ENCODE results near the gene SPATA3.
A peak's percentile ranks its signal among the peaks of the same experiment; 100 is the strongest.

The SPATA3 gene

GRCh38 chr2:230995821-230996220, at the start of gene SPATA3:
Gene SPATA3, plus strand, starts transcription at chr2:230996121. Its CDS starts 113 bp downstream, at chr2:230996234.
- Mint-ChIP-seq H3K27me3 (ENCODE audit: low read depth) (peaks cover 57% of the 10 kb centered on the region), H3K4me1 (ENCODE audit: low read depth) (no peaks in the 10 kb centered on the region), H3K27ac (no peak within 1 kb of the TSS), H3K36me3 (ENCODE audit: low read depth) (no peaks in the 10 kb centered on the region), H3K4me3 (no peak within 1 kb of the TSS), H3K9me3 (no peaks in the 10 kb centered on the region)

DNA sequence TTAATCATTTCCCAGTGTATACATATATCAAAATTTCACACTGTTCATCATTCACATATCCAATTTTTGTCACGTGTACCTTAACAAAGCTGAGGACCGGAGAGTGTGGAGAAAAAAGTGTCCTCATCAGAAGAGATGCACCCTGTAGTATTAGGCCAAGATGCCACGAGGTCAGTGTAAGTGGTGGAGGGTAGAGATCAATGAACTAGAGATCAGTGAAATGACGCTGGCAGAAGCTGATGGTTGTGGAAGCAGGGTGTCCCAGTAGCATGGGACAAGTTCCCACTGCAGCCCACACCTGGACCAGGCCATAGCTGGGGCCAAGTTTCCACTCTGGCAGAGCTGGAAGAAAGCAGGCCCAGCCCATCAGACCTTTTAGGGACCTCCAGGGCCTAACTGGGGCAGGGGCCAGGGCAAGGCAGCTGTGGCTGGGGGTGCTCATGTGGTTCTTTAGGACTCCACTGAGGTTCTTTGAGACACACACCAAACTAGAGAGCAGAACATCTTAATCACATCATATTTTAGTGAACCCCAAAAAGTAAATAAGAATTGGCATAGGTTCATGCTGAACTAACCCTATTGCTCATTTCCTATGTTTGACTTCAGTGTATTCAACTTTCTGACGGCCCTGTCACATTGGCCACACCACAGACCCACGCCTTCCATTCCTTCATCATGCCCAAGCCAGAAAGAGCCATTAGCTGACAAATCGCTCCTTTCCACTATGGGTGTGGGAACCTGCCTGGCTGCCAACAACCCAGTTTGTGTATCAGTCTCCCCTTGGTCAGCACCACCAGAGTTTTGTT, 49.3 kb upstream of the SPATA3 start:
- Mint-ChIP-seq H3K27me3 (ENCODE audit: low read depth) (peaks cover 46% of the 10 kb centered on the region), H3K4me1 (ENCODE audit: low read depth) (peaks cover 3% of the 10 kb centered on the region), H3K4me3 (no peak overlapping the region), H3K9me3 (no peaks in the 10 kb centered on the region), H3K36me3 (ENCODE audit: low read depth) (no peaks in the 10 kb centered on the region), H3K27ac (no peak overlapping the region)

GRCh38 chr2:230947235-230947576, 48.7 kb upstream of the SPATA3 start:
- Mint-ChIP-seq H3K36me3 (ENCODE audit: low read depth) (no peaks in the 10 kb centered on the region), H3K4me1 (ENCODE audit: low read depth) (peaks cover 3% of the 10 kb centered on the region), H3K27me3 (ENCODE audit: low read depth) (peaks cover 42% of the 10 kb centered on the region), H3K4me3 (no peak overlapping the region), H3K27ac (no peak overlapping the region), H3K9me3 (no peaks in the 10 kb centered on the region)

- Mint-ChIP-seq H3K27ac (no peak overlapping the region), H3K36me3 (ENCODE audit: low read depth) (no peaks in the 10 kb centered on the region), H3K9me3 (no peaks in the 10 kb centered on the region), H3K4me1 (ENCODE audit: low read depth) (peaks cover 3% of the 10 kb centered on the region), H3K27me3 (ENCODE audit: low read depth) (peaks cover 46% of the 10 kb centered on the region), H3K4me3 (no peak overlapping the region)
Observed at GRCh38 chr2:230947908-230948365, 48.0 kb upstream of the SPATA3 start.

DNA sequence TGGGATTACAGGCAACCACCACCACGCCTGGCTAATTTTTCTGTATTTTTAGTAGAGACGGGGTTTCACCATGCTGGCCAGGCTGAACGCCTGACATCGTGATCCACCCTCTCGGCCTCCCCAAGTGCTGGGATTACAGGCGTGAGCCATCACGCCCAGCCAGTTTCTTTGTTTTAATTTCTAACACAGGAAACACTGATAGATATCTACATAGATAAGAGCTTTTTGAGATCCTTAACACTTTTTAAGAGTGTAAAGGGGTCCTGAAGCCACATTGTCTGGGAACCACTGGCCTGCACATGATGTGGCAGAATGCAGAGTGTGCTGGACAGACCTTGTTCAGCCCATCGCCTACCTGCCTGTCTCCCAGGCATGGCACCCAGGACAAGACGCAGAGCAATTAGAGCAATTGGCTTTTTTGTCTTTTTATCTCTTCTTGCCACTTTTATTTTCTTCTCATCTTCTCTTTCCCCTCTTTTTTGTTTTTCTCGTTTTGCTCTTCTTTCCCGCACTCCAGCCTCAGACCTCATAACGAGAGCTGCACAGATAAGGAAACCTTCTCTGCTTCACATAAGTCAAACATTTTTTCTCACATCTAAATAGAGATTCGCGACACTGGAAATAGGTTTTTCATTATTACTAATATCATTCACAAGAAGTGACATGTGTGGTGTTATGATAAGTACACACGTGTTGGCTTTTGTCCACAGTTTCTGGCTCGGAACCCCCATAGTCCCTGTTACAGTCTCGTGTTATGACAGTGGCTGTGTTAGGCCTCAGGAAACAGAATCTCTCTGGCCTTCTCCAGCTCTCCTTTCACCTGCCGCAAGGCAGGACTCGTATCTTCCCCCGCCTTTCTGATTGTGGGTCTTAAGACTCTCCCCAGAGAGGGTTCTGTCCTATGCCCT, 45.7 kb upstream of the SPATA3 start:
- Mint-ChIP-seq H3K27me3 (ENCODE audit: low read depth) (peaks cover 49% of the 10 kb centered on the region), H3K9me3 (no peaks in the 10 kb centered on the region), H3K36me3 (ENCODE audit: low read depth) (no peaks in the 10 kb centered on the region), H3K27ac (no peak overlapping the region), H3K4me3 (no peak overlapping the region), H3K4me1 (ENCODE audit: low read depth) (no peaks in the 10 kb centered on the region)

DNA sequence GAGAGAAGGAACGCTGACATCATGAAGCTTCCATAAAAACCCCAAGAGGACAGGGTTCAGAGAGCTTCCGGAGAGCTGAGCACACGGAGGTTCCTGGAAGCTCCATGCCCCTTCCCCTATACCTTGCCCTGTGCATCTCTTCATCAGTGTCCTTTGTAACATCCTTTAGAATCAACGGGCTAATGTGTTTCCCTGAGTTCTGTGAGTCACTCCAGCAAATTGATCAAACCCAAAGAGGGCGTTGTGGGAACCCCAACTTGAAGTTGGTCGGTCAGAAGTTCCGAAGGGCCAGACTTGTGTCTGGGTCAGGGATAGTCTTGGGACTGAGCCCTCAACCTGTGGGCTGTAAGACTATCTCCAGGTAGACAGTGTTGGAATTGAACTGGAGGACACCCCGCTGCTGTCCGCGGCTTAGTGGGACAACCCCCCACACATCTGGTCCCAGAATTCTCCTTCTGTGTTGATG, 45.0 kb upstream of the SPATA3 start:
- Mint-ChIP-seq H3K27me3 (ENCODE audit: low read depth) (peaks cover 48% of the 10 kb centered on the region), H3K36me3 (ENCODE audit: low read depth) (no peaks in the 10 kb centered on the region), H3K4me1 (ENCODE audit: low read depth) (no peaks in the 10 kb centered on the region), H3K4me3 (no peak overlapping the region), H3K9me3 (no peaks in the 10 kb centered on the region), H3K27ac (no peak overlapping the region)

DNA sequence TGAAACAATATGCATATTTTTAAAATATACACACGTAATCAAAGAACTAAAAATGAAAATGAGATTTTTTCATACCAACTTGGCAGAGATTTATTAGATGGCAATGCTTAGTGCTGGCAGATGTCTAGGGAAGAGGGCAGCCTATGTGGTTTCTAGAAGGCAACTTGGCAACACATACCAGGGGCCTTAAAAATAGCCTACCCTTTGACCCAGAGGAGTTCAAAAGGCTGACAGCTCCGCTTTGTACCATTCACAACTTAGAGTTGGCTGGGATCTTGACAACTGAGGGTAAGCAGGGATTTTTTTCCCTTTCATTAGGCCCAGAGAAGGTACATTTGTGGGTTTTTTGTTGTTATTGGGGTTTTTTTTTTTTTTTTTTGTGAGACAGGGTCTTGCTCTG, 44.5 kb upstream of the SPATA3 start:
- H3K27me3 Mint-ChIP-seq (ENCODE audit: low read depth): peaks cover 45% of the 10 kb centered on the region
- no peaks in the 10 kb centered on the region for H3K4me1 Mint-ChIP-seq (ENCODE audit: low read depth)
- H3K27ac Mint-ChIP-seq: no peak overlapping the region
- no peaks in the 10 kb centered on the region for H3K9me3 Mint-ChIP-seq
- H3K4me3 Mint-ChIP-seq: no peak overlapping the region
- H3K36me3 Mint-ChIP-seq (ENCODE audit: low read depth): no peaks in the 10 kb centered on the region

DNA sequence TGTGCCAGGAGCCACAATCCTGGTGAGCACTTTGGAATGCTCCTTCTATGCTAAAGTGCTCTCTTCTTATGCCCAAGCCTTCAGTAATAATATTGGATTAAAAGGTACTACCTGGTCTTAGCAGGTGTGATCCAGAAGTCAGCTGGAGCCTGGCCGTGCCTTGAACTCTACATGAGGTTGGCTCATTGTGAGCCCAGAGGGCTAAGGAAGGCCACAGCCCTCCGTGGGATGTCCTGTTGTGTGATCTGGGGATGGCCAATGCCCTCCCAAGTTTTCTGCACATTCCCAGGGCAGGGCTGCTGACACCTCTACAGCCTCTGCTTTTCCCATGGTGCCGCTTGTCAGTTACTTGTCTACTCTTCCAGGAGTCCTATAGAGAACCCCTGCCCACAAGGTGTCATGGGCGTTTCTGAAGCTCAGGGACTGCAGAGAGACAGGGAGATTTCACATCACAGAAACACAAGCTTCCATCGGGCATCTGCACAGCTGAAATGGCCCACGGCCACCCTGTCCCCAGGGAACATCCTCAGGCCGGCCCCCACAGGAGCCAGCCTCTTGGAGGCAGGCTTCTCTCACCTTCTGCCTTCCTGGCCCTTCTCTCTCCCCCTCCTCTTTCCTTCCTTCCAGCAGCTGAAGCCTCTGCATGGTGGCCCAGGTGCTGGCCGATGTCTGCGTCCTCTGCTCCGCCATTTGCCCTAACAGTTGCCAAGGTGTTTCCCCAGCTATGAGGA, 43.5 kb upstream of the SPATA3 start:
- Mint-ChIP-seq H3K4me3 (no peak overlapping the region), H3K36me3 (ENCODE audit: low read depth) (peaks cover 2% of the 10 kb centered on the region), H3K4me1 (ENCODE audit: low read depth) (peaks cover 7% of the 10 kb centered on the region), H3K9me3 (no peaks in the 10 kb centered on the region), H3K27ac (no peak overlapping the region), H3K27me3 (ENCODE audit: low read depth) (peaks cover 55% of the 10 kb centered on the region)

DNA sequence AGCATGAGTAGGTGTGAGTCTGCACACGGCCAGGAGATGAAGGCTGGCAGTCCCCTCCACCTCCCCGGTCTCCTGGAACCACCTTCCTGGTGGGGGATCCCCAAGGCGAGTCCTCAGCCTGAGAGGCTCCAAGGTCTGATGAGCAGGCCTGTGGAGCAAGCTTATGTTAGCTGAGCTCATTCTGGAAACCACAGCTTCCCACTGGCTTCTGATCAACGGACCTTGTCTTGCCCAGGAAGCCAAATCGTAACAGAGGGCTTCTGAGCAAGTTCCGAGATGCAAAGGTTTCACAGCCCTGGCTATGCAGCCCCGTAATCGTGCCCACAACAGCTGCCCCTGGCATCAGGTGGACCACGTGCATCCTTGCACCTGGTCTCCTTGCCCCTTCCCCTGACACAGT, 42.1 kb upstream of the SPATA3 start:
- no peak overlapping the region for H3K27ac Mint-ChIP-seq
- no peak overlapping the region for H3K4me3 Mint-ChIP-seq
- H3K27me3 Mint-ChIP-seq (ENCODE audit: low read depth): peaks cover 68% of the 10 kb centered on the region
- H3K9me3 Mint-ChIP-seq: no peaks in the 10 kb centered on the region
- H3K36me3 Mint-ChIP-seq (ENCODE audit: low read depth): peaks cover 2% of the 10 kb centered on the region
- peaks cover 14% of the 10 kb centered on the region for H3K4me1 Mint-ChIP-seq (ENCODE audit: low read depth)

- H3K4me1 Mint-ChIP-seq (ENCODE audit: low read depth): peaks cover 14% of the 10 kb centered on the region
- no peaks in the 10 kb centered on the region for H3K9me3 Mint-ChIP-seq
- H3K27me3 Mint-ChIP-seq (ENCODE audit: low read depth): peaks cover 77% of the 10 kb centered on the region
- no peak overlapping the region for H3K27ac Mint-ChIP-seq
- no peak overlapping the region for H3K4me3 Mint-ChIP-seq
- H3K36me3 Mint-ChIP-seq (ENCODE audit: low read depth): peaks cover 2% of the 10 kb centered on the region
Observed at GRCh38 chr2:230954746-230955145, 41.2 kb upstream of the SPATA3 start.

GRCh38 chr2:230955163-230955737, 40.7 kb upstream of the SPATA3 start:
- Mint-ChIP-seq H3K27me3 (ENCODE audit: low read depth) (peaks cover 81% of the 10 kb centered on the region), H3K4me1 (ENCODE audit: low read depth) (peaks cover 14% of the 10 kb centered on the region), H3K36me3 (ENCODE audit: low read depth) (peaks cover 2% of the 10 kb centered on the region), H3K9me3 (no peaks in the 10 kb centered on the region), H3K27ac (no peak overlapping the region), H3K4me3 (no peak overlapping the region)

DNA sequence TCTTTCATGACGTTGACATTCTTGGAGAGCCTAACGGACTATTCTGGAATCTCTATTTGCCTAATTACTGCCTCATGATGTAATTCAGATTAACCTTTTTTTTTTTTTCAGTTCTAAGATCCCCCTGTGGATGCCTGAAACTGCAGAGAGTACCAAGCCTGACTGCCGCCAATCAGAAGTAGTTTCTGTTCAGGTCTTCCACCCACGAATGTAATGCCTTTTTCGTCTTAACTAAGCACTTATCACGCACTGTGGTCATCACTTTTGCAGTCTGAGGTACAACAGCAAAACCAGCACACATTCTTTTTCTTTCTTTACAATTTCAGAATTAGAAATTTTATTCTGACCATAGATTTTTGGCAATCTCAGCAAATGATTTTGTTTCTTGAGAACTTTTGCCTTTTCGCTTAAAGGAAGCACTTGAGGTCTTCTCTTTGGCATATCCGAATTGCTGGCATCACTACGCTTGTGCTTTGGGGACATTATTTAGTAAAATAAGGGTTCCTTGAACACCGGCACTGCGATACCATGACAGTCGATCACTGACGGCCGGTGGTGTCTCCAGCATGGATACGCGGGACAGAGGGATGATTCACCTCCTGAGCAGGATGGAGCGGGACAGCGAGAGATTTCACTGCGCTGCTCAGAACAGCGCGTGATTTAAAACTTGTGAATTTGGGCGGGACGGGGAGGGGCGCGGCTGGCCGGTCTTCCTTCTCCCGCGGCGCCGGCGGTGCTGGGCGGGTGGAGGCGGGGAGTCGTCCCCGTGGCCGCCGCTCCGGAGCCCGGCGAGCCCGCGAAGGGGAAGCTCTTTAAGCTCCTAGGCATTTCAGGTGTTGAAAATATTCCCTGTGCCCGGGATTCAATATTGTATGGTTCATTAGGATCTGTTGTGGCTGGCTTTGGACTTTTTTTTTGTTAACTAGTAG, 38.8 kb upstream of the SPATA3 start:
- Mint-ChIP-seq H3K9me3 (no peaks in the 10 kb centered on the region), H3K27me3 (ENCODE audit: low read depth) (peaks cover 87% of the 10 kb centered on the region), H3K27ac (peak overlapping the region; percentile 71), H3K4me3 (peak overlapping the region; percentile 86), H3K36me3 (ENCODE audit: low read depth) (peaks cover 2% of the 10 kb centered on the region), H3K4me1 (ENCODE audit: low read depth) (peaks cover 14% of the 10 kb centered on the region)

- no peak overlapping the region for H3K27ac Mint-ChIP-seq
Observed at GRCh38 chr2:230957756-230958391, 38.0 kb upstream of the SPATA3 start.

More at GRCh38 chr2:230957756-230958391, 38.0 kb upstream of the SPATA3 start:
- Mint-ChIP-seq H3K4me3 (peak overlapping the region; percentile 69), H3K27me3 (ENCODE audit: low read depth) (peaks cover 87% of the 10 kb centered on the region), H3K4me1 (ENCODE audit: low read depth) (peaks cover 14% of the 10 kb centered on the region), H3K36me3 (ENCODE audit: low read depth) (peaks cover 2% of the 10 kb centered on the region), H3K9me3 (no peaks in the 10 kb centered on the region)

Measured in T-helper 1 cell treated with Interleukin-12 subunit alpha and Interleukin-12 subunit beta and Interleukin-4 antibody, amounts not matched to agents 30 μg/mL and 1 μg/mL, for 36 hours (primary cell).